Lower lobe of right lung (tissue), 2 donors: Measurements from ENCODE around the gene SURF1. TPM values are rescaled to one million over a fixed set of nuclear protein-coding genes. Genes with fewer than 3 reads are reported as not detected.

Source experiments
- ATAC-seq, 2 donors: fragments of 200-7000 bp; cut with Tn5 transposase; one replicate each; pipeline ENCODE4 v1.9.1; 2020 to 2022; ENCODE audit warnings: mild to moderate bottlenecking in 2 of 2, moderate library complexity in 2 of 2
- DNase-seq: peaks from one replicate; pipeline ENCODE4 v3.0.0-alpha.2; 2020
- H3K27ac ChIP-seq: fragments of 200-600 bp; one replicate; pipeline ENCODE4 v1.8.0; 2022
- H3K27me3 ChIP-seq: fragments of 200-600 bp; one replicate; pipeline ENCODE4 v1.8.0; 2022; ENCODE audit warnings: low read depth
- H3K36me3 ChIP-seq: fragments of 200-600 bp; one replicate; pipeline ENCODE4 v1.8.0; 2022; ENCODE audit warnings: mild to moderate bottlenecking
- H3K4me1 ChIP-seq: fragments of 200-600 bp; one replicate; pipeline ENCODE4 v1.8.0; 2022
- H3K4me3 ChIP-seq: fragments of 200-600 bp; one replicate; pipeline ENCODE4 v1.8.0; 2022; ENCODE audit warnings: mild to moderate bottlenecking
- H3K9me3 ChIP-seq: fragments of 200-600 bp; one replicate; pipeline ENCODE4 v1.8.0; 2022
- intact Hi-C: fragments of 100-400 bp; cut with DNase I; formaldehyde crosslinking; loops from one replicate; pipeline ENCODE4 v1.11.0; 2022
- total RNA-seq: library from RNA; stranded (reverse); fragmentation: NEBNext Ultra II Directional; extraction: Animal tissue kit (Norgen Biotek cat#: 25700); gene quantifications from one replicate; pipeline ENCODE4 v1.2.1, GENCODE V29; 2021
- TF ChIP-seq, protein P1 (sequence below): fragments of 200-600 bp; IDR thresholded peaks from one replicate; pipeline ENCODE4 v1.8.0; 2022; ENCODE audit warnings: antibody characterized with exemption, mild to moderate bottlenecking
- donor health status: DM: no; HTN: yes; CAD: no; lungs with severe emphysema.

The SURF1 gene
- total RNA-seq, 1 donor from 2014 or later = 49.4 TPM

- TF ChIP-seq, protein P1, sequence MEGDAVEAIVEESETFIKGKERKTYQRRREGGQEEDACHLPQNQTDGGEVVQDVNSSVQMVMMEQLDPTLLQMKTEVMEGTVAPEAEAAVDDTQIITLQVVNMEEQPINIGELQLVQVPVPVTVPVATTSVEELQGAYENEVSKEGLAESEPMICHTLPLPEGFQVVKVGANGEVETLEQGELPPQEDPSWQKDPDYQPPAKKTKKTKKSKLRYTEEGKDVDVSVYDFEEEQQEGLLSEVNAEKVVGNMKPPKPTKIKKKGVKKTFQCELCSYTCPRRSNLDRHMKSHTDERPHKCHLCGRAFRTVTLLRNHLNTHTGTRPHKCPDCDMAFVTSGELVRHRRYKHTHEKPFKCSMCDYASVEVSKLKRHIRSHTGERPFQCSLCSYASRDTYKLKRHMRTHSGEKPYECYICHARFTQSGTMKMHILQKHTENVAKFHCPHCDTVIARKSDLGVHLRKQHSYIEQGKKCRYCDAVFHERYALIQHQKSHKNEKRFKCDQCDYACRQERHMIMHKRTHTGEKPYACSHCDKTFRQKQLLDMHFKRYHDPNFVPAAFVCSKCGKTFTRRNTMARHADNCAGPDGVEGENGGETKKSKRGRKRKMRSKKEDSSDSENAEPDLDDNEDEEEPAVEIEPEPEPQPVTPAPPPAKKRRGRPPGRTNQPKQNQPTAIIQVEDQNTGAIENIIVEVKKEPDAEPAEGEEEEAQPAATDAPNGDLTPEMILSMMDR = no peak
- Histone ChIP-seq H3K4me3 (peak overlapping the region; percentile 93), H3K36me3 (peaks cover 75% of the 10 kb centered on the region), H3K27me3 (no peaks in the 10 kb centered on the region), H3K27ac (peak overlapping the region; percentile 92), H3K4me1 (peaks cover 41% of the 10 kb centered on the region), H3K9me3 (no peaks in the 10 kb centered on the region)
- peak; percentile 49 for DNase-seq
- intact Hi-C loops = no loop called here
- ATAC-seq = no peak
Measured at GRCh38 chr9:133346021-133346785, 10.1 kb downstream of the SURF1 start.

- Histone ChIP-seq H3K4me3 (no peak overlapping the region), H3K27ac (no peak overlapping the region), H3K36me3 (peaks cover 75% of the 10 kb centered on the region), H3K9me3 (no peaks in the 10 kb centered on the region), H3K27me3 (no peaks in the 10 kb centered on the region), H3K4me1 (peaks cover 47% of the 10 kb centered on the region)
- TF ChIP-seq, protein P1 = no peak
- intact Hi-C loops = no loop called here
- ATAC-seq (no peak), DNase-seq (no peak)
Measured at GRCh38 chr9:133345596-133345995, 10.7 kb downstream of the SURF1 start.

DNA sequence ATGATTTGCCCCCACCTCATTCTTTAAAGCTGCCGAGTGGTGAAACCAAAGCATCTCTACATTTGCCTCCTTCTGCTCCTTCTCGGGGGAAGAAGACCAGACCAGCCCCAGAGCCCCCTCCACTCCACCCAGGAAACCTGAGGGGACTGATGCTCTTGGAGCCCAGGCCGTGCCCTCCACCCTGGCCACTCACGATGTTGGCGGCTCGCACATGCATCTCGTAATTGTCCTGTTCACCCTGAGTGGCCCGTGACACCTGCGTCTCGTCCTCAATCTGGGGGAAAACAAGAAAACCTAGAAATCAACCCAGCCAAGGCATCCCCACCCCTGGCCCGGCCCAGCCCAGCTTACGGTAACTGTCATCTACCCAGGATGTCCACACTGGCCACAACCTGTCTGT, 11.3 kb downstream of the SURF1 start:
- Histone ChIP-seq H3K36me3 (peaks cover 75% of the 10 kb centered on the region), H3K4me1 (peaks cover 44% of the 10 kb centered on the region), H3K9me3 (no peaks in the 10 kb centered on the region), H3K27ac (no peak overlapping the region), H3K27me3 (no peaks in the 10 kb centered on the region), H3K4me3 (no peak overlapping the region)
- intact Hi-C loops = no loop called here
- no peak for ATAC-seq
- no peak for DNase-seq
- TF ChIP-seq, protein P1 = no peak

GRCh38 chr9:133344071-133344470, 12.2 kb downstream of the SURF1 start:
- ATAC-seq (no peak), DNase-seq (peak; percentile 31)
- Histone ChIP-seq H3K4me1 (peaks cover 35% of the 10 kb centered on the region), H3K27ac (no peak overlapping the region), H3K36me3 (peaks cover 75% of the 10 kb centered on the region), H3K9me3 (no peaks in the 10 kb centered on the region), H3K4me3 (no peak overlapping the region), H3K27me3 (no peaks in the 10 kb centered on the region)
- intact Hi-C loops = no loop called here
- TF ChIP-seq, protein P1 = no peak

GRCh38 chr9:133342570-133342969, 13.7 kb downstream of the SURF1 start:
- DNase-seq (peak; percentile 41), ATAC-seq (no peak)
- H3K9me3 ChIP-seq = no peaks in the 10 kb centered on the region
- TF ChIP-seq, protein P1 = no peak
- peaks cover 30% of the 10 kb centered on the region for H3K4me1 ChIP-seq
- H3K27ac ChIP-seq = peak overlapping the region; percentile 67
- intact Hi-C loops = no loop called here
- no peak overlapping the region for H3K4me3 ChIP-seq
- peaks cover 76% of the 10 kb centered on the region for H3K36me3 ChIP-seq
- no peaks in the 10 kb centered on the region for H3K27me3 ChIP-seq
